Neural cell (in vitro differentiated cells): ENCODE measurements around the gene ADAMTS10. TPM values are rescaled to one million over a fixed set of nuclear protein-coding genes. Genes with fewer than 3 reads are reported as not detected.

ENCODE experiments used
- H2AFZ ChIP-seq: fragments of 200-600, 300-800 bp; sonication (generic), shearing (Covaris generic); 2 replicates; pipeline ENCODE4 v1.6.0; 2014; ENCODE audit warnings: low read depth, mild to moderate bottlenecking, antibody characterized with exemption, low read length, moderate library complexity
- H3F3A ChIP-seq: fragments of 200-600 bp; shearing (Covaris generic); 2 replicates; pipeline ENCODE4 v1.6.1; 2016; ENCODE audit warnings: mild to moderate bottlenecking, moderate library complexity, mixed read lengths, antibody characterized with exemption, low read length; ENCODE audit not compliant: insufficient read depth, poor library complexity, severe bottlenecking
- H3K27ac ChIP-seq: fragments of 200-600, 300-800 bp; sonication (generic), shearing (Covaris generic); 2 replicates; pipeline ENCODE4 v1.5.1; 2014; ENCODE audit warnings: mild to moderate bottlenecking, low read length, moderate library complexity
- H3K27me3 ChIP-seq: fragments of 300-800, 200-600 bp; sonication (generic), shearing (Covaris generic); 2 replicates; pipeline ENCODE4 v1.6.0; 2014; ENCODE audit warnings: mild to moderate bottlenecking, low read depth, low read length, moderate library complexity; ENCODE audit not compliant: insufficient read depth
- H3K36me3 ChIP-seq: fragments of 300-800, 200-600 bp; sonication (generic), shearing (Covaris generic); 2 replicates; pipeline ENCODE4 v1.5.1; 2014; ENCODE audit warnings: mild to moderate bottlenecking, antibody characterized with exemption, low read length, moderate library complexity; ENCODE audit not compliant: insufficient read depth
- H3K4me2 ChIP-seq: fragments of 300-800, 200-600 bp; sonication (generic), shearing (Covaris generic); 2 replicates; pipeline ENCODE4 v1.6.0; 2014; ENCODE audit warnings: mild to moderate bottlenecking, low read length
- H3K4me3 ChIP-seq: fragments of 300-800, 200-600 bp; sonication (generic), shearing (Covaris generic); 2 replicates; pipeline ENCODE4 v1.5.1; 2014; ENCODE audit warnings: mild to moderate bottlenecking, low read length, moderate library complexity
- H3K79me2 ChIP-seq: fragments of 200-600 bp; shearing (Covaris generic); replicated peaks from 2 replicates; pipeline ENCODE4 v1.6.0; 2014; ENCODE audit warnings: mild to moderate bottlenecking, low read length, moderate library complexity; ENCODE audit not compliant: insufficient read depth
- H3K9ac ChIP-seq: fragments of 300-800, 200-600 bp; sonication (generic), shearing (Covaris generic); 2 replicates; pipeline ENCODE4 v1.6.1; 2016; ENCODE audit warnings: mild to moderate bottlenecking, low read length, mixed read lengths
- H3K9me2 ChIP-seq: fragments of 200-600 bp; shearing (Covaris generic); 2 replicates; pipeline ENCODE4 v1.6.1; 2016; ENCODE audit warnings: mild to moderate bottlenecking, low read length, mixed read lengths; ENCODE audit not compliant: insufficient read depth
- H3K9me3 ChIP-seq: fragments of 200-600, 300-800 bp; sonication (generic), shearing (Covaris generic); 2 replicates; pipeline ENCODE4 v1.6.1; 2016; ENCODE audit warnings: mild to moderate bottlenecking, mixed run types, low read length, moderate library complexity, mixed read lengths
- H4K20me1 ChIP-seq: fragments of 200-600 bp; shearing (Covaris generic); 2 replicates; pipeline ENCODE4 v1.6.1; 2016; ENCODE audit warnings: mild to moderate bottlenecking, mixed run types; ENCODE audit not compliant: insufficient read depth
- CTCF ChIP-seq: fragments of 450-650 bp; IDR thresholded peaks from 2 replicates; pipeline ENCODE4 v1.5.1; 2014; ENCODE audit warnings: antibody characterized with exemption, mild to moderate bottlenecking, moderate library complexity; ENCODE audit not compliant: poor library complexity, severe bottlenecking
- EP300 ChIP-seq: fragments of 450-650 bp; conservative IDR thresholded peaks from 2 replicates; pipeline ENCODE4 v1.6.1; 2014; ENCODE audit warnings: antibody characterized with exemption, mild to moderate bottlenecking, moderate library complexity; ENCODE audit not compliant: poor library complexity, severe bottlenecking
- EZH2 ChIP-seq: fragments of 200-600, 300-800 bp; shearing (Covaris generic), sonication (generic); IDR thresholded peaks from 2 replicates; pipeline ENCODE4 v1.6.1; 2014; ENCODE audit warnings: antibody characterized with exemption, low read length, borderline replicate concordance, mild to moderate bottlenecking; ENCODE audit not compliant: insufficient read depth, poor library complexity, severe bottlenecking
- MXI1 ChIP-seq: fragments of 450-650 bp; conservative IDR thresholded peaks from 2 replicates; pipeline ENCODE4 v1.6.1; 2014; ENCODE audit warnings: antibody characterized with exemption, mild to moderate bottlenecking; ENCODE audit not compliant: poor library complexity, severe bottlenecking
- POLR2AphosphoS5 ChIP-seq: IDR thresholded peaks from 2 replicates; pipeline ENCODE4 v1.6.1; 2012
- RAD21 ChIP-seq: fragments of 450-650 bp; conservative IDR thresholded peaks from 2 replicates; pipeline ENCODE4 v1.6.1; 2014; ENCODE audit warnings: antibody characterized with exemption, mild to moderate bottlenecking, moderate library complexity
- REST ChIP-seq: IDR thresholded peaks from 2 replicates; pipeline ENCODE4 v1.6.1; 2012; ENCODE audit warnings: borderline replicate concordance
- SMC3 ChIP-seq: fragments of 450-650 bp; conservative IDR thresholded peaks from 2 replicates; pipeline ENCODE4 v1.6.1; 2014; ENCODE audit warnings: antibody characterized with exemption, mild to moderate bottlenecking, moderate library complexity; ENCODE audit not compliant: poor library complexity
- TAF1 ChIP-seq: IDR thresholded peaks from 2 replicates; pipeline ENCODE4 v1.6.1; 2012; ENCODE audit warnings: low read depth
- polyA plus RNA-seq: library from polyadenylated mRNA; depleted of rRNA; stranded (reverse); fragments of >200 nt; gene quantifications from 2 replicates; pipeline ENCODE4 v1.2.3, GENCODE V29; 2014

ADAMTS10 gene
- polyA plus RNA-seq, 1 donor from 2014 or later: 99.4 TPM

DNA sequence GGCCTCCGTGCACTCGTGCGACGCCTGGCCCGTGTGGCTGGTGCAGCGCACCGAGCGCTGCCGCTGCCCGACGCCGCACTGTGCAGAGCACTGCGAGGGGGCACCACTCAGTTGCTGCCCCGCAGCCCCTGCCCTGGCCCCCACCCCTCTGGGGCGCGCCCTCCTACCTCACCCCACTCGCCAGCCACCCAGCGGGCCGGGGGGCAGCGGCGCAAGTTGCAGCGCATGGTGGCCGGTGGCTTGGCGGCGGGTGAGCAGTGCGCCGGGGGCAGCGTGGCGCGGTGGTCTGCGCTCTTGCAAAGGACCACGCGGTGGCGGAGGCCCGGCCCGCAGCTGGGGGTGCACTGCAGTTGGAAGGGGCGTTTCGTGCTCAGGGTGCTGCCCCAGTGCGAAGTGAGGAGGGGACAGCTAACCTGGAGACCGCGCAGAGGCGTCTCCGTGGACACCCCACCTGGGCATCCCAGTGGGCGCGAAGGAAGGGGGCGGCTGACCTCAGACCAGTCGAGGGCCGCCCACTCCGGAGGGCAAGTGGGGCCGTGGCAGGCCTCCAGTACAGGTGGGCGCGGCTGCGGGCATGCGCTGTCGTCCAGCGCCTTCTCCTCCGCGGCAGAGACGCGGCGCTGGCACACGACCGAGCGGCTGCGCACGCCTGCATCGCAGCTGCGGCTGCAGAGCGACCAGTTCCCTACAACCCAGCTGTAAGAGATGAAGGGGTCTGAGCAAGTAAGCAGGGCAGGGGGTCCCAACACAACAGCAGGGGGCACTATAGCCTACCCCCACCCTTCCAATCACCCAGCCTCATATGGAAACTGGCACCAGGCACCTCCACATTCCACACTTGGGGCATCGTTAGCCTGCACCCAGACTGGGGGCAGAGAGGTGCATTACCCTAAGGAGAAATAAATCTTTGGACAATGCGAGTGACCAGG is 25.3 kb downstream of the ADAMTS10 start:
- Histone ChIP-seq H3K4me2 (no peak overlapping the region), H4K20me1 (no peaks in the 10 kb centered on the region), H3K36me3 (no peaks in the 10 kb centered on the region), H2AFZ (no peak overlapping the region), H3K27ac (no peak overlapping the region), H3K9ac (no peak overlapping the region), H3K4me3 (no peak overlapping the region), H3K9me3 (no peaks in the 10 kb centered on the region), H3K79me2 (no peaks in the 10 kb centered on the region), H3K9me2 (no peaks in the 10 kb centered on the region), H3F3A (no peaks in the 10 kb centered on the region), H3K27me3 (no peaks in the 10 kb centered on the region)
- TF ChIP-seq SMC3: no peak
- no peak for TF ChIP-seq REST
- TF ChIP-seq EP300: no peak
- no peak for TF ChIP-seq CTCF
- no peak for TF ChIP-seq MXI1
- no peak for TF ChIP-seq RAD21

GRCh38 chr19:8580710-8581281 is 29.7 kb downstream of the ADAMTS10 start:
- H3K4me2 ChIP-seq: no peak overlapping the region

More at GRCh38 chr19:8580710-8581281, 29.7 kb downstream of the ADAMTS10 start:
- H3K27me3 ChIP-seq: no peaks in the 10 kb centered on the region
- H3K9me3 ChIP-seq: no peaks in the 10 kb centered on the region
- H3F3A ChIP-seq: no peaks in the 10 kb centered on the region
- H3K36me3 ChIP-seq: no peaks in the 10 kb centered on the region
- H4K20me1 ChIP-seq: no peaks in the 10 kb centered on the region
- H3K9me2 ChIP-seq: no peaks in the 10 kb centered on the region
- TF ChIP-seq TAF1 (no peak), REST (no peak), RAD21 (peak; percentile 66), EZH2 (no peak), MXI1 (no peak), SMC3 (peak; percentile 71), POLR2AphosphoS5 (no peak), EP300 (no peak), CTCF (peak; percentile 87)
- no peaks in the 10 kb centered on the region for H3K79me2 ChIP-seq
- H3K27ac ChIP-seq: no peak overlapping the region
- H2AFZ ChIP-seq: no peak overlapping the region
- no peak overlapping the region for H3K9ac ChIP-seq
- no peak overlapping the region for H3K4me3 ChIP-seq
